T1000 (cell line): ENCODE results near the gene GPC5.
"Not testable (repeated sequence)": the region's sequence is repeated elsewhere in the genome, so short reads cannot be mapped to it uniquely, and the experiment has no call there.

Experiments used
- DNase-seq: peaks from one replicate; lab custom pipeline; 2025; ENCODE audit warnings: mixed read lengths; lab: John Stamatoyannopoulos, UW

Gene GPC5

GRCh38 chr13:92480387-92480786, 1082.0 kb downstream of the GPC5 start:
- no peak for DNase-seq

- DNase-seq = not testable (repeated sequence)
Observed at GRCh38 chr13:92482790-92483189, 1084.4 kb downstream of the GPC5 start.

- no peak for DNase-seq
Observed at GRCh38 chr13:92483894-92484293, 1085.5 kb downstream of the GPC5 start.

- no peak for DNase-seq
Observed at GRCh38 chr13:92487238-92487637, 1088.8 kb downstream of the GPC5 start.

- DNase-seq = no peak
Observed at GRCh38 chr13:92488249-92488852, 1089.9 kb downstream of the GPC5 start.

GRCh38 chr13:92491839-92492238, 1093.4 kb downstream of the GPC5 start:
- DNase-seq = no peak

GRCh38 chr13:92494915-92495314, 1096.5 kb downstream of the GPC5 start:
- DNase-seq = no peak

- DNase-seq = peak; percentile 8
Observed at GRCh38 chr13:92500192-92500591, 1101.8 kb downstream of the GPC5 start.

- no peak for DNase-seq
Observed at GRCh38 chr13:92510416-92510815, 1112.0 kb downstream of the GPC5 start.

GRCh38 chr13:92512852-92513251, 1114.4 kb downstream of the GPC5 start:
- no peak for DNase-seq

- no peak for DNase-seq
Observed at GRCh38 chr13:92513672-92514071, 1115.3 kb downstream of the GPC5 start.

- no peak for DNase-seq
Observed at GRCh38 chr13:92514420-92515125, 1116.2 kb downstream of the GPC5 start.

GRCh38 chr13:92516878-92517277, 1118.5 kb downstream of the GPC5 start:
- not testable (repeated sequence) for DNase-seq

GRCh38 chr13:92518622-92519021, 1120.2 kb downstream of the GPC5 start:
- not testable (repeated sequence) for DNase-seq

GRCh38 chr13:92530364-92530763, 1131.9 kb downstream of the GPC5 start:
- DNase-seq = no peak

- no peak for DNase-seq
Observed at GRCh38 chr13:92535222-92536006, 1137.0 kb downstream of the GPC5 start.

- DNase-seq = no peak
Observed at GRCh38 chr13:92537471-92537870, 1139.0 kb downstream of the GPC5 start.

GRCh38 chr13:92538164-92538563, 1139.7 kb downstream of the GPC5 start:
- no peak for DNase-seq

- not testable (repeated sequence) for DNase-seq
Observed at GRCh38 chr13:92539148-92539547, 1140.7 kb downstream of the GPC5 start.

GRCh38 chr13:92547266-92547665, 1148.8 kb downstream of the GPC5 start:
- no peak for DNase-seq

GRCh38 chr13:92549276-92549675, 1150.9 kb downstream of the GPC5 start:
- DNase-seq = no peak

- no peak for DNase-seq
Observed at GRCh38 chr13:92553470-92554114, 1155.2 kb downstream of the GPC5 start.
